IMR-90 (cell line): ENCODE results near the gene PHKB.

Source experiments
- BHLHE40 ChIP-seq: fragments of 150-350 bp; IDR thresholded peaks from 2 replicates; pipeline ENCODE4 v1.6.1; 2016; ENCODE audit warnings: mild to moderate bottlenecking, low read depth, low read length
- FOS ChIP-seq: fragments of 150-350 bp; IDR thresholded peaks from 2 replicates; pipeline ENCODE4 v1.6.1; 2016; ENCODE audit warnings: low read depth, low read length
- POLR2A ChIP-seq: IDR thresholded peaks from 2 replicates; pipeline ENCODE4 v1.6.1; 2012; ENCODE audit warnings: mild to moderate bottlenecking, low read depth, low read length
- RAD21 ChIP-seq: IDR thresholded peaks from 2 replicates; pipeline ENCODE4 v1.6.1; 2012; ENCODE audit warnings: low read length, improper control_type of control experiment
- TF ChIP-seq, protein P1 (sequence below): conservative IDR thresholded peaks from 2 replicates; pipeline ENCODE4 v1.5.1; 2012; ENCODE audit warnings: mild to moderate bottlenecking, low read depth, low read length, improper control_type of control experiment

DNA sequence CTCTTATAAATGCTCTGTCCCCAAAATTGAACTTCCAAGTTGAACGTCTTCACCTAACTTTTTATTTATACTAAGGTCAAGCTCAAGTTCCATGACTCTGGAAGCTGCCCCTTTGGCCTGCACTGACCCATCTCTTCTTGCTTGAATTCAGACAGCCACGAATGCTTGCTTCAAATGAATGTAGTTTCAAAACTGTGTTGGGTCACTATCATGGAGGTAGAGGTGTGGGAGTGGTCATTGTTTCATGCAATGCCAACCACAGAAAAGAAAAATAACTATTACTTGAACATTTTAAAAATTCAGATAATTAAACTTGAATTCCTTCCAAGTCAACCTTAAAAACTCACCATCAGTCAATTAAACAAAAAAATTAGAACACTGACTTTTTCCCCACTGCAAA lies 2.8 kb upstream of the PHKB start:
- TF ChIP-seq, protein P1, sequence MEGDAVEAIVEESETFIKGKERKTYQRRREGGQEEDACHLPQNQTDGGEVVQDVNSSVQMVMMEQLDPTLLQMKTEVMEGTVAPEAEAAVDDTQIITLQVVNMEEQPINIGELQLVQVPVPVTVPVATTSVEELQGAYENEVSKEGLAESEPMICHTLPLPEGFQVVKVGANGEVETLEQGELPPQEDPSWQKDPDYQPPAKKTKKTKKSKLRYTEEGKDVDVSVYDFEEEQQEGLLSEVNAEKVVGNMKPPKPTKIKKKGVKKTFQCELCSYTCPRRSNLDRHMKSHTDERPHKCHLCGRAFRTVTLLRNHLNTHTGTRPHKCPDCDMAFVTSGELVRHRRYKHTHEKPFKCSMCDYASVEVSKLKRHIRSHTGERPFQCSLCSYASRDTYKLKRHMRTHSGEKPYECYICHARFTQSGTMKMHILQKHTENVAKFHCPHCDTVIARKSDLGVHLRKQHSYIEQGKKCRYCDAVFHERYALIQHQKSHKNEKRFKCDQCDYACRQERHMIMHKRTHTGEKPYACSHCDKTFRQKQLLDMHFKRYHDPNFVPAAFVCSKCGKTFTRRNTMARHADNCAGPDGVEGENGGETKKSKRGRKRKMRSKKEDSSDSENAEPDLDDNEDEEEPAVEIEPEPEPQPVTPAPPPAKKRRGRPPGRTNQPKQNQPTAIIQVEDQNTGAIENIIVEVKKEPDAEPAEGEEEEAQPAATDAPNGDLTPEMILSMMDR, result no peak
- TF ChIP-seq POLR2A (no peak), RAD21 (no peak), FOS (no peak), BHLHE40 (no peak)
